HG03442 (cell line): ENCODE data around the gene TSPAN7.

Experiments
- ATAC-seq: cut with Tn5 transposase; IDR thresholded peaks from one replicate; pipeline ENCODE4 v1.9.1; 2021; ENCODE audit warnings: mild to moderate bottlenecking, moderate library complexity; ENCODE audit not compliant: unreplicated experiment

The TSPAN7 gene

DNA sequence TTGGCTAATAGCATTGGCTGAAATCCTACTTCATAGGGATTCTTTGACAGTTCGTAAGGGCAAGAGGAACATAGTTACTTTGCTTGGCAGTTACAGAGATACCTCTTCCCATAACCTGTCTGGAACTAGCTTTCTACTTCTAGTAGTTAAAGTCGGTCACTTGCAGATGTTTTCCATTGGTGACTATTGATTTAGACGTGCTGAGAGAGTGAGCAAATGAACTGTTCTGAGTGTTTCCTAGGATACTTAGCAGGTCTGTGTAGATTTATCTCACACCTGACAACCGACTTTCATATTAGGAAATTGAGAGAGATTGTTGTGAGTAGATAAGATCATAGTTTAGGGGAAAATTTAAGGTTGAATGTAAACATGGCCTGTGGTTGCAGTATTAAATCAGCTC, 116.8 kb downstream of the TSPAN7 start:
- no peak for ATAC-seq

DNA sequence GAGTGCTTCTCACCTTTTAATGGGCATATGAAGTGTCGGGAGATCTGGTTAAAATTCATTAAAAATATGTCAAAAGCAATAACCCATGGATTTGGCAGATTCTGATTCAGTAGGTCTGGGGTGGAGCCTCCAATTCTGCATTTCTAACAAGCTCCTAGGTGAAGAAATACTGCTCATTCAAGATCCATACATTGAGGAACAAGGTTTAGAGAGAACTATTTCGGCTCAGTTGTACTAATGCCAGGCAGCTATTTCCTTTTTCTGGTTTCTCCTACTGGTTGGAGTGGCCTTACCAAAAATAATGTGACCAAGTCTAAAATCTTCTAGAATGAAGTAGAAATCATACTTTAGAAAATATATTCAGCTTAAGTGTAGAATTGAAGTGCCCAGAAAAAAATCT, 117.5 kb downstream of the TSPAN7 start:
- ATAC-seq = no peak

DNA sequence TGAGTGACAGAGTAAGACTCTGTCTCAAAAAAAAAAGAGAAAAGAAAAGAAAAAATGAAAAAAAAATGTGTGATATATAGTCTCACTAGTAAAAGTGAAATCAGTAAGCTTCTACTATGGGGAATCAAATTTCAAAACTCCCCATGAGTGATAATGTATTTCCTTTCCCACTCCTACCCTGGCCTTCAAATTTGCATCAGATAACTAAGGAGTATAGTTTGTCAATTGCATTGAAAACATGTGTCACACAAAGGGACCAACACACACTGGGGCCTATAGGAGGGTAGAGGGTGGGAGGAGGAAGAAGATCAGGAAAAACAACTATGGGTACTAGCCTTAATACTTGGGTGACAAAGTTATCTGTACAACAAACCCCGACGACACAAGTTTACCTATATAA, 118.4 kb downstream of the TSPAN7 start:
- no peak for ATAC-seq

DNA sequence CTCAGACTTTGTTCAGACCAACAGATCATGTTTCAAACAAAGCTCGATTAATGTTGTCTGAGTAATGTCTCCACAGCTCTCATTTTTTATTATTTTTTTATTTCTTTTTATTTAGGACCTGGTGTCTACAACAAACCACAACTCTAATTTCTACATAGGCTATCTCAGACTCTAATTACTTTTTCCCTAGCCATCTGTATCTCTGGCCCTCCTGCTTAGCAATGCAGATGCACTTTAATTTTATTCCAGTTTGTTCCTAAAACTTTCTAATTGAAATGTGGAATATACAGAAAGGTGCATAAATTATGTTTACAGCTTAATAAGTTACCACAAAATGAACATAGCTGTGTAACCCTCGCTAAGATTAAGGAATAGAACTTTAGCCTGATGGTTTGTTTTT, 120.8 kb downstream of the TSPAN7 start:
- no peak for ATAC-seq

DNA sequence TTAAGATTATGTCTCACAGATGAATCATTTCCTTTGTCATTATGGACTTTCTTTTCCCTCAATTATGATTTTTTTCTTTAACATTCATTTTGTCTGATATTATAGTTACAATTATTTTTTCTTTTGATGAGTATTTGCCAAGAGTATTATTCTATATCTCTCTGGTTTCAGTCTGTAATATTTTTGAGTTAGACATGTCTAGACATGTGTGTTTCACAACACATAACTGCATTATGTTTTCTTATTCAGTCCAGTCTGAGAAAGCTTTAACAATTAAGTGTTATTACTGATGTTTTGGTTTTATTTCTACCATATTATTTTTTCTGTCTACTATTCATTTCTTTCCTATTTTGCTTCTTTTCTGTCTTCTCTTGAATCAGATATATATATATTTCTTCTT, 131.6 kb downstream of the TSPAN7 start:
- no peak for ATAC-seq

DNA sequence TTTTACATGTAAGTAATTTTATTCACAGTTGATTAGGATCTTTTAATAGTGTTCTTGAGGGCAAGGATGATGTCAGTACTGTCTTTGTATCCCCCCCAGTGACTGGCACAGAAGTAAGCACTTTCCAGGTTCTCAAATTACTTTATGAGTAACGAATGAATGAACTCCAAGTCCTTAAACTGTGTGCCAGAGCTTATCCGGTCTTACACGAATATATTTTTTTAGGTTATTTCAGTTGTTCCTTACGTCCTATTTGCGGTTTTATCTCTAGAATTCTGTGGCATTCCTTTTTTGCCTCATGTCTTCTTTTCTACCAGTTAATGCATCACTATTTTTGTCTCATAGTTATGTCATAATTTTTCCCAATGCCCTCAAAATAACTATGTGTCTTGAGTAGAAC, 133.1 kb downstream of the TSPAN7 start:
- no peak for ATAC-seq

DNA sequence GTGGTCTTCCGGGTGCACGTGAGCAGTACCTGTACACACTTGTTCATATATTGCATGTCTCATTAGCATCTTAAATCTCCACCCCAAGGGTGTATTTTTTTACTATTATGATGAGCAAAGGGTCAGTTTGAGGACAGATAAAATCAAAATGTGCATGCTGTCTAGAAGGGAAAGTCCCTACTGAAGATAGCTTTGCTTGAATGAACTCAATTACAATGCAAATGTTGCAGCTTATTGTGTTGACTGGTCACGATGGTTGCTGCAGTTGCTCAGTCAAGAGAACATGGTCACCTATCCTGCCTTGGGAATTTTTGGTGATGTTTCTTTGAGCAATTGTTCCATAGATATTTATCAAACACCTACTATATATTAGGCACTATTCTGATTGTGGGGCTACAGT, 136.1 kb downstream of the TSPAN7 start:
- no peak for ATAC-seq

DNA sequence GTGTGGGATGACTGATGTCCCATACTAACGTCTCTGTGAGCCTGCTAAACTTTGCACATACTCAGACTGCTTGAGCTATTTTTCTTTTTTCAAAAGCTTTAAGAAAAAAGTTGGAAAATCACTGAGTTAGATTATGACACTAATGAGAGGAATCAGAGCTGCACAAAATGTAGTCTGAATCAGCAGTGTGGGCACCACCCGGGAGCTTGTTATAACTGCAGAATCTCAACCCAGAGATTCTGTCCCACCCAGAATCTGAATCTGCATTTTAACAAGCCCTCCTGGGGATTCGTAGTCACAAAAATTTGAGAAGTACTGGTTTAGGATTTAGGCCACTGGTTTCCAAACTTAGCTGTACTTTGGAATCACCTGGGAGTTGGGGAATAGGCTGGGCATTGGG, 137.8 kb downstream of the TSPAN7 start:
- ATAC-seq = no peak

DNA sequence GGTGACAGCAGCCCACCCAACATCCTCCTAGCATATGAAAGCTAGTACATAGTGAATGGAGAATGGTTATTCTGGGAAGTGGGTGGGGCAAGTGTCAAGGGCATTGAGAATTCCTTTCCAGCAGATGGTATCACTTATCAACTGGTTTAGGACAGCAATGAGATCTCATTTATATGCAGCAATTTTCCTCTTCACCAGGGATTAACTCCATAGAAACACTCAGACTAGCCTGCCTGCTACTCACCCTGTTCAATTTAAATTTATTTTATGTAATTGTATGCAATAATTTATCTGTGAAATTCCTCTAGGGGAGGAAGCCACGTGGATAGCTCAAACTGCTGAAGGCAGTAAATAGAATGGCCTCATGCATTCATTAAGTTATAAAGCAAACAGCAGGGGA, 138.4 kb downstream of the TSPAN7 start:
- ATAC-seq = no peak

DNA sequence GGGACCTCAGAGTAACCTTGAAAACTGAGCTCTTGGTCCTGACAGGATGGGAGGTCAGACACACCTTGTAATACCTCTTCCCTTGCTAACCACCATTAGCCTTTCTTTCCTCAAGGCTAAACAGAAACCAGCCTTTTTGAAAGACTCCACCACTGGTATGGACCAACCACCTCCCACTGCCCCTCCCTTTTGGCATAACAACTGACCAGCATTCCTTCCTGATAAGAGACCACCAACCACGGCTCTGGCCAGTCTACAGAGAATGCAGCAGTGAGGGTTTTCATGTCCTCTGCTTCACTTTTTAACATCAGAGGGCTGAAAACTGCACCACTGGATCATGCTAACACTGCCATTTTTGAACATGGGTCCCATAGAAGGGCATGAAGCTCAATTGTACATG, 139.7 kb downstream of the TSPAN7 start:
- ATAC-seq = no peak

DNA sequence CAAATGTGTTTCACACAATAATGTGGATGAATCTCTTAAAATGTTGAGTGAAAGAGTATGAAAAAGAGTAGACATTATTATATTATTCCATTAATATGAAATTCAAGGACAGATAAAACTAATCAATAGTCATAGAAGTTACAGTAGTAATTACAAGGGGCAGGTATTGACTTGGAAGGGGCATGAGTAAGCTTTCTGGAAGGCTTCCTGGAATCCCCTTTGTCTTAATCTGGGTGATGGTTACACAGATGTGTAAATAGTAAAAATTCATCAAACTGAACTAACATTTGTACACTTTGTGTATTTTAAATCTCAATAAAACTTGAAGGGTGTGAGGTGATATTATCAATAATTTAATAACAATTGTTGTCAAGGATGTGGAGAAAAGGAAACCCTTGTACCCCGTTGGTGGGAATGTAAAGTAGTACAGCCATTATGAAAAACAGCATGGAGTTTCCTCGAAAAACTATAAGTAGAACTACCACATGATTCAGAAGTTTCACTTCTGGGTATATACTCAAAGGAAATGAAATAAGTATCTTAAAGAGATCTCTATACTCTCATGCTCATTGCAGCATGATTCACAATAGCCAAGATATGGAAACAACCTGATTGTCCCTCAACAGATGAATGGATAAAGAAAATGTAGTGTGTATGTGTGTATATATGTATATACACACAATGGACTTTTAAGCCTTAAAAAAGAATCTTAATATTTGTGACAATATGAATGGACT, 143.0 kb downstream of the TSPAN7 start:
- ATAC-seq = no peak

DNA sequence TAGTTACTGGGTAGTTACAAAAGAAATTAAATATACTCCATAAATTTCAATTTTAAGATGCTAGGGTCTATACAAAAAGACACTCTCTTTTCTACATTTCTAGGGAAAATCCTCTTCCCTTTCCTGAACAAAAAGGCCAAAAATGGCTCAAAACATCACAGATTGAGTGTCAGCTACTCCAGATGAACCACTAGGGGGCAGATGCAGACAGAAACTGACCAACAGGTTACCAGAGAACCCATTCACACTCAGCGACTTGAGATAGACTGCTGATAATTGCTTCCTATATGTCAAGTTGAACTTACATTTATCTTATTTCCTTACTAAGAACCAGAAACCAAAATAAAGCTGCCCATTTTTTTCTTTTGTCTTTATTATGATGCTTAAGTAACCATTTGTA, 156.5 kb downstream of the TSPAN7 start:
- no peak for ATAC-seq

DNA sequence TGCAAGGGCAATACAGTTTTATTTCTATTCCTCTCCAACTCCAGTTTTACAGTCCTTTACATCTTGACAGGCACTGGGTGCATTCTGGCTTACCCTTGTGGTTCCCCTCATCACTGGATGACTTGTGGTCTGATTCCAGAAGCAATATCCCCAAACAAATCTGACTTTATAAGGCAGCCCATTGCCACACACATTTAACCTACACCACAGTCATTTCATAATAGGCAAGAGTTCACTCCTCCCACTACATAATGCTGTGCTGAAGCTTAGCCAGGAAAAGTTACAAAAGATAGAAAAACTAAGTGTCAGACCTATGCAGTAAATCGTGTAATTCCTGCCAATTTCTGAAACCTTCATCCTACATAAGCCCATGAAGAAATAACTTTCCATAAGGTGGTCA, 157.0 kb downstream of the TSPAN7 start:
- no peak for ATAC-seq

DNA sequence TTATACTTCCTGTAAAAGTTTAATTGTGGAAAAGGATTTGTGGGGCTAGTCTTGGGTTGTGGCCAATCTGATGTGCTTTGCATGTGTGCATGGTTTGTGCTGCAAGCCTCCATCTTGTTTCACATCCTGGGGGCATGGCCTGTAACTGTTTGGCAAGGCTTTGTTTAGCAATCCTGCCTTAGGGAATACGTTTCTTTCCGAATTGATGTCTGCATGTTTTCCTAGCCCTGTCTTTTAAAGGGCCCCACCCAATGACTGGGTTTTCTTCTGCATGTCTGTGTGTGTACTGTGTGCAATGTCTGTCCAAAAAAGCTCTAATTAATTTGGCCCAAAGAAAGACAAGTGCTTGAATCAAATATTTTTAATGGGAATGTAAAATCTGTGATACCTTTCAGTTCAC, 165.3 kb downstream of the TSPAN7 start:
- no peak for ATAC-seq

DNA sequence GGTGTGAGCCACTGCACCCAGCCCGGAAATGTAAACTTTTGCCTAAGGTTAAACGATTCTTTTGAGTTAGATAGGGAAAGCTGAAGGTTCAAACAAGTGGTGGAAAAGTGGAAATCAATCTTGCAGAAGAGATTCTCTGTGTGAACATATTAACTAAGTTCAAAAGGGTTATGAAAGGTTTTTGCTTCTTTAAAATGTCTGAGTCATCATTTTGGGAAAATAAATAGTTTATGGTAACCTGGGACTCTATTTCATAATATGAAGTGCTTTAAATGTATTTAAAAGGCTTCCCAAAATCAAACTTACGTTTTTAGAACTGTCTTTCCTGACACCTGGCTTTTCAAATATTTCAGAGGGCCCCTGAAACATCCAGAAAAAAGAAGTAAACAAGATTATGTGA, 166.3 kb downstream of the TSPAN7 start:
- ATAC-seq = no peak

DNA sequence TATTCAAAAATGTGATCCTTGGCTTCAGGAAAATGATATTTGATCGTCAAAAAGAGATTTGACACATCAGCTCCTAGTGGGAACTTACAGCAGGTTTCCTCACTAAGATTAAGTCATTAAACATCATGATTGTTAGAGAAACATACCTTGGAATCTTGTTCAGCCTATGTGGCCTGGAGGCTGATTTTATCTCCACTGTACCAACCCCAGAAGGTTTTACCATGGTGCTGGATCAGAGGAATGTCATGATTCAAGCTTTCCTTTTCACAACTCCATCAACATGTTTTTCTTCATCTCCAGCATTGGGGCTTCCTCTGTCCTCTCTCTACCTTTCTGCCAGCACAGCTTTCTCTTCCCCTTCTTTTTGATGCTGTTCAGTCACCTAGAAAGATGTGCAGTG, 171.5 kb downstream of the TSPAN7 start:
- ATAC-seq = no peak
